HG02763 (cell line): Measurements from ENCODE around the gene UBN1.
"Not testable (repeated sequence)": the region's sequence is repeated elsewhere in the genome, so short reads cannot be mapped to it uniquely, and the experiment has no call there.

ENCODE experiments used
- ATAC-seq: cut with Tn5 transposase; IDR thresholded peaks from one replicate; pipeline ENCODE4 v1.9.1; 2021; ENCODE audit warnings: mild to moderate bottlenecking, moderate library complexity; ENCODE audit not compliant: unreplicated experiment

UBN1 gene

DNA sequence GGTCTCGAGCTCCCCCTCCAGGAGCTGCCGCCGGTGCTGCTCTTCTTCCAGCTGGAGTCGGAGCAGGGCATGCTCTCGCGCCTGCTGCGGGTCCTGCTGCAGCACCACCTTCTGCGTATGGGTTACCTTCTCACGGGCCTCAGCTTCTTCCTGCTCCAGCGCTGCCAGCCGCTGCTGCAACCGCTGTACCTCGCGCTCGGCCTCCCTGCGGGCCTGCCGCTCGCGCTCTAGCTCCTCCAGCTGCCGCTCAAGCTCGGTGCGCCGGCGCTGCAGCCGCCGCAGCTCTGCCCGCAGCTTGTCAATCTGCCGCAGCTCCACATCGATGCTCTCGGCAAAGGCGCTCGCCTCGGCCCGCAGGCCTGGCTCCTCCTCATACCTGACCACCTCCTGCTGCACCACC, 36.9 kb downstream of the UBN1 start:
- ATAC-seq, result no peak

DNA sequence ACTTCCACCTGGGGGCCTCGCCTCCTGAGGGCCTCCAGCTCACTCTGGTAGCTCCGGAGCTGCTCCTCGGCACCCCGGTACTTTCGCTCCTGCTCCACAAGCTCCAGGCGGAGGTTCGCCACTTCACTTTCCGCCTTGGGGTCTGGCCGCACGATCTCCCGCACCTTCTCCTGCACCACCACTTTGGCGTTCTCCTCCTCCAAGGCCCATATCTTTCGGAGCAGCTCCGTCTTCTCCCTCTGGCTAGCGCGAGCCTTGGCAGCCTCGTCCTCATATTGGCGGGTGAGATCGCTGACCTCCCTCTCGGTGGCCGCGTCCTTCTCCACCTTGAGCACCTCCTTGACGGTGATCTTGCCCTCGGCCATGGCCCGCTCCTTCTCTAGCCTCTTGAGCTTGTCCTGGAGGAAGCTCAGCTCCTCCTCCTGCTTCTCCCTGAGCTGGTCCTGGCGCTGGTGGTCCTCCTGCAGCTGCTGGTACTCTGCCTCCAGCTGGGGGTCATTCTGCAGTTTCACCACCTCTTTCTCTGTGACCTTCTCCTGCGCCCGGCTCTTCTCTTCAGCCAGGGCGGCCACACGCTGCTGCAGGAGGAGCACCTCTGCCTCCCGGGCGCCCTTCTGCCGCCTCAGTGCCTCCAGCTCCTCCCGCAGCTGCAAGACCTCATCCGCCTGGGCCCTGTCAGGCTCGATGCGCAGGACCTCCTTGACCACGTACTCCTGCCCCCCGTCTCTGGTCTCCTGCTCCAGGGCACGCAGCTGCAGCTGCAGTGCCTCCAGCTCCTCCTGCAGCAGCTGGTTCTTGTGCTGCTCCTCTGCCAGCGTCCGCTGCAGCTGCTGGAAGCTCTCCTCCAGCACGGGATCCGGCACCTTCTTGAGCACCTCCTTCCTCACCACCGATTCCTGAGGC, 37.9 kb downstream of the UBN1 start:
- ATAC-seq, result no peak

DNA sequence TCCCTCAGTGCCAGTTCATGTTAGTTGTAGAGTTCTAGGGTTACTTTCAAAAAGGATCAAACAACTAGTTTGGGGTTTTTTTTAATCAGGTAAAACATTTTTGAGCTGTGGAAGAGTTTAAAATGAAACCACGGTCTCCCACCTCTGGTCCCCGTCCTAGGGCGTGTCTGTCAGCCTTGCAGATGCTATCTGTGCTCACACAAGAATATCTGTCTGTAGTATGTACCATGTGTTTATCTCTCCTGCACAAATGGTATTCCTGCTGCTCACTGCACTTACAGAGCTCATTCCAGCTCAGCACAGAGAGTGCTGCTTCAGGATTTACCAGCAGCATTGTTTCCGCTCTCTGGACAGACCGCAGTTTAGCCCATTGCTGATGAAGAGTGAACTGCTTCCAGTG, 38.9 kb downstream of the UBN1 start:
- no peak for ATAC-seq

DNA sequence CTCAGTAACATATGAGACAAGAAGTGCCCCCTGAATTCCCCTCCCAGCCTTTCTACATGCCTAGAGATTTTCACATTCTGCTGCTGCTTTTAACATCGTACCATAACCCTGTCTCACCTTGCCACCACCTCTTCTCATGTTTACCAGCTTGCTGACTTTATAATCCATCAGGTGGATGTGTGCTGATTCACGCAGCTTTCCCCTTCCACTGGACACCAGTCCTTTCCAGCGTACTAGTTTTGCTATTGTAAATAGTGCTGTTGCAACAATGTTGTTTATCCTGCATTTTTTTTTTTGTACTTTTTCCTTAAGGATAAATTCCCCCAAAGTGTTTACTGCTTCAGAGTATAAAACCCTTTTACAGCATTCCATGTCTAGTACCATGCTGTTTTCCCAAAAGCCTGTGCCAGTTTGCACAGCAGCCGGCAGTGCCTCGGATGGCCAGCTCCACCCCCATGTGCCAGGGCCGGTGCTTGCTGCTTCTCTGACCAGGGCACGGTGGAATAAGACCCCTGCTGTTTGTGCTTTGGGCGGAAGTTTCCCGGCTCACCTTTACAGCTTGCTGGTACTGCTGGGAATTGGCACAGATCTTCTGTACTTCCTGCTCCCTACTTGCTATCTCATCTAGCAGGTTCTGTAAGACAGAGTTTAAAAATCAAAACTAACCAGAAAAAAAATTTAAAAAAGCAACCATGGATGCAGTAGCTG, 41.3 kb downstream of the UBN1 start:
- no peak for ATAC-seq

DNA sequence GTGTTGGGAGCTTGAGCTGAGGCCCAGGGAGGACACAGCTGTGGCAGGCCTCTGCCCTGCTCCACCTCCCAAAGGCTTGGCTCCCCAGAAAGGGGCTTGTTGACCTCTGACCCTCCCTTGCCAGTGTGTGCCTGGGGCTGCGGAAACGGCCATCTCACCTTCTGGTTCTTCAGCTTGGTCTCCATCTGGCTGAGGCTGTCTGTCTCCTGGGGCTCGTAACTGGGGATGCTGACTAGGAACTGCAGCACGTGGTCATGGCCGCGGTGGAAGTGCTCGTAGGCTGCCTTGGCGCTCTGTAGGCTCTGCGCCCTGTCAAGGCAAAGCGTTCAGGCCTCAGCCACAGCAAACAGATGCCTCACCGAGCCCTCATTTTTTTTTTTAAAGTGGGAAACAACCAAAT, 42.7 kb downstream of the UBN1 start:
- no peak for ATAC-seq

DNA sequence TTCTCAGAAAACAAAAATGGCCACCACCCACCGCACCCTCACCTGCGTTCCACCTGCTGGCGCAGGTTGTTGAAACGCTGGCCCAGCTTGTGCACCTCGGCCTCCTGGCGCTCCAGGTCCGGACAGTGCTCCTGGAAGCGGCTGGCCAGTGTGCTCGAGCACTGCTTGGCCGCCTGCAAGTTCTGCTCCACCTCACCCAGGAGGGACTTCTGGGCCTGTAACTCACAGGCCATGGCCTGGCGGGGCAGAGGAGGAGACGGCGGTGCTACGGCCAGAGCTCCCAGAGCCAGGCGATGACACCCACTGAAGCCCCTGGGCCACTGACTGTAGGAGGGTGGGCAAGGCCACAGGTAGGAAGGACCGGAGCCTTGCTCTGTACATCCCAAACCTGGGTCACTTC, 43.4 kb downstream of the UBN1 start:
- ATAC-seq, result no peak

DNA sequence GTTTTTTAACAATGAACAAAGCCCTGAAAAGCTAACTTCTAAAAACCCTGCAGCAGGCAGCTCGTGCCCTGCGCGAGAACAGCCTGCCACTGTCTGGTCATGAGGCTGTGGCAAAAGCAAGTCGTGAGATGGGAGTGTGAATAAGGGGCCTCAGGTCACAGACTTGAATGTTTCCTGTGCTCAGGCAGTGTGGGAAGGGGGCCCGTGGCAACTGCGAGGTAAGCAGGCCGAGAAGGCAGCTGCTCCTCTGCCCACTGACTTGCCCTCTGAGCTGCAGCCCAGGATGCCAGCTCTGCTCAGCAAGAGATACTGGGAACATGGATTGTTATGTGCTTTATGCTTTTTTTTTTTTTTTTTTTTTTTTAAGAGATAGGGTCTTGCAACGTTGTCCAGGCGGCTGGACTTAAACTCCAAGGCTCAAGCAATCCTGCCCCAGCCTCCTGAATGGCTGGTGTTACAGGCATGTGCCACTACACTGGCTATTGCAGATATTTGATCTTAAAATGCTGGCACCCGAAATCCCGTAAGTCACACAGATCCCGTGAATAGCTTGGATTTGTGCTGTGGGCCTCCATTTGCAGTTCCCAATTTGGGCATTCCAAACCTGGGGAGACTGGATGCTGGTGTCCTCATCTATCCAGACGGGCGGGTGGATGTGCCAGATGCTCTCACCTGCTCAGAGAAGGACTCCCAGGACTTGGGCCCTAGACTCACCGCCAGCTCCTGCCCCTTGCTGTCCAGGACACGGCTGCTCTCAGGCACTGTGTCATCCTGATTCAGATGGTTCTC, 44.0 kb downstream of the UBN1 start:
- ATAC-seq, result no peak

DNA sequence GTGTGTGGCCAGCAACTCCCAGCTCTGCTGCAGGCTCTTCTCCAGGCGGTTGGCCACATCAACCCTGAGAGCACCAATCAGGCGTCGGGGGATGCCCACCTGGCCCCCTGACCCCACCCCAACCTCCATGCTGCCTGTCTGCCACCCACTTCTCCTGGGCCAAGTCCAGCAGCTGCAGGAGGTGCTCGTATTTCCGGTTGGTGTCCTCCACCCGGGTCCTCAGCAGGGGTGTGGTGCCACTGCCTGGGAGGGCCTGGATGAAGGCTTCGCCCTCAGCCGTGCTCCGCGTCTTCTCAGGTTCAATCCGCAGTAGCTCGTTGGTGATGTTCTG, 44.6 kb downstream of the UBN1 start:
- ATAC-seq, result no peak

DNA sequence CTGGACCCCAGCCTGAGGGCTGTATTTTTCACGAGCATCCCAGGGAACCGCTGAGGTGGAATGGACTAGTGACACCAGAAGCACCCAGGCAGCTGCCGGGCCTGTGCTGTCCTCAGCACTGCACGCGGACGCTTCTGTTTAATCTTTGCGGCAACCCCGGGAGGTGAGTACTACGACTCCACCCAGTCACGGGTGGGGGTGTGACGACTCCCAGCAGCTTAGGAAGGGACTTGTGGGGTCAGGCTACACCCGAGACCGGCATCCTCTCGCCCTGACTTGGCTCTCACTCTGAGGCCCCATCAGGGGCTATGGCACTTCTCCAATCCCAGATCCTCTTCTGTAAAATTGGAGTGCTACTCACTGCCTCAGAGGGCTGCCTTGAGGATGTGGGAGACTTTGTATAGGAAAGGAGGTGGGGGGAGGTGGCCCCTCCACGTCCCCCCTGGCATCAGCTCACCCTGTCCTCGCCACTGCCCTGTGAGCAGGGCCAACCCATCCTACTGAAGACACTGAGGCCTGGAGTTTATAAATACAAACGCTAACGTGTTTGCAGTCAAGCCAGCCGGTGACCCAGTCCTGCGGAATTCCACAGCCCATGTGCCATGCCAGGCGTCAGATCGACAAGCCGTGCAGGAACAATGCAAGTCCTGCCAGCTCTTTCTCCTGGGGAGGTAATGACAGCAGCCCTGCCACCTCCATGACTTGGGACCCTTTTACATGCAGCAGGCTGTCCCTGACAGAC, 45.3 kb downstream of the UBN1 start:
- ATAC-seq, result no peak

DNA sequence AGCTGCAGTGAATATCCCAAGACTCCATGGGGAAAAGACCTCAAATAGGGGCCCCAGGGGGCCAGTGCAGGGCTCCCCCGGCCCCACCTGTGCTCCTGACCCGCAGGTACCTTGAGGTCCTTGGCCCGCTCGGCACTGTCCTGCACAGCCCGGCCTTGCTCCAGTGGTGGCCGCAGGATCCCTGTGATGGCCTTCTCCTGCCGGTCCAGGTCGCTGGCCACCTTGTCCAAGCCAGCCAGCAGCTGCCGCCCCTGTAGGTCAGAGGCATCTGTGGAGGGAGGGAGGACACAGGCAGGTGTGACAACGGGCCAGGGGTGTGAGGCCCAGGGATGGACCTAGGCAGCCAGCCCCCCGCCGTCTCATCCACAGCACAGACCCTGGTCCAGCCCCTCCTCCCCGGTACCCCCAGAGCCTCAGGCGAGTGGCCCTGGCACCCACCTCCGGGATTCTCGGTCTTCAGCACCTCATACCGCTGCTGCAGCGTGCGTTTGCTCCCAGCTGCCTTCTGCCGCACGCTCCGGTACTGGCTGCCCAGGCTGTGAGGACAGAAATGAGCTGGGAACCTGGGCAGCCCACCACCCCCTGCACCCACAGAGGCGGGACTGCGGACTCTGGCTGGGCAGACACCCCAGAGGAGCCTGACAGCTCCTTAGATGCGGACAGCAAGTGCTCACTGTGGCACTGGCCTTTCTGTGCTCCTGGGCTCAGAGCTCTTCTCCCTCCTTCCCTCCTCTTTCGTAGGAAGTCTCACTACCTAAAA, 46.0 kb downstream of the UBN1 start:
- ATAC-seq, result no peak

DNA sequence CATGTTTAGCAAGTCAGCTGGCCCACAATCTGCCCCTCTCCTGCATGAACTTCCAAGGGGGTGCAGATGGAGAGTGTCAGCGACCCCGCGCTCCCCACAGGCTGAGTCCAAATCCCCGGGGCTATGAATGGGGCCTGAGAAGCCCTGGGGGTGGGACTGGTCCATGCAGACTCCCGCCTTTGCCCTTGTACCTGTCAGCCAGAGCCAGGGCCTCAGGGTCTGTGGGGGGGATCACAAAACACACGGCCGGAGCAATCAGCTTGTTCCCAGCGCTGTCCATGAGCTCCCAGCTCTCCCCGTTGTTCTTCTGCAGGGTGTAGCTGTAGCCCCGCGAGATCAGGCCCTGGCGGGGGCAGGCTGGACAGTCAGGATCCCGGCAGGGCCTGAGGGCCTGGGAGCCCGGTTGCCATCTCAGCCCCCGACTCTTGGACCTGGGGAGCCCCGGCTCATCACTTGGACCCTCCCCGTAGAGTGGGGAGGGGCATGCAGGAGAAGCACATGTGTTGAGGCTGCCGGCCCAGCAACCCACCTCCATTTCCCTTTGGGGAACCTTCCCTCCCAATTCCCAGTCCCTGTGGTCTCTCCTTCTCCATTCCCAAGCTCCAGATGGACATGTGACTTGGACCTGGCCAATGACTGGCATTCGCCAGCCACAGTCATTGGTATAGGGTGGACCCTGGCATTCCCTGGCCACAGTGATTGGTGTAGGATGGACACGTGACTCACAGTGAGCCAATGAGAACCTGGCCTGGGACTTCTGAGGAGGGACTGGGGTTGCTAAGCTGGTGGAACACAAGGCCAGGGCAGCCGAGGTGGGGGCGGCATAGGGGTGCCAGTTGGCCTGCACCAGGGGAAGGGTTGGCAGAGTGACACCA, 47.2 kb downstream of the UBN1 start:
- no peak for ATAC-seq

DNA sequence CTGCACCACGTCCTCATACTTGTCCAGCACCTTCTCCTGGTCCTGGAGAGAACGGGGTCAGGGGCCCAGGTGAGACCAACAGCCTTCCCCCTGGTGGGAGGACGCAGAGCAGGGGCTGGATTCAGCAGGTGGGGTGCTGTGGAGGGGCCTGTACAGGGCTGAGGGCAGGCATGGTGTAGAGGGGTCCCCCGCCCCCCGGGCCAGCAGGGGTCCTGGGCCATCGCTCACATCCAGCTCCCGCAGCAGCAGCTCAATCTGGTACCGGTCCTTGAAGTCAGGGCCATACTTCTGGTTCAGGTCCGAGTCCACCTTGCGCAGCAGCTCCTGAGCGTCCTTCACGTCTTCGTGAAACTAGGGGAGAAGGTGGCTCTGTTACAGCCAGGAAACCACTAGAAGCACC, 48.1 kb downstream of the UBN1 start:
- no peak for ATAC-seq

DNA sequence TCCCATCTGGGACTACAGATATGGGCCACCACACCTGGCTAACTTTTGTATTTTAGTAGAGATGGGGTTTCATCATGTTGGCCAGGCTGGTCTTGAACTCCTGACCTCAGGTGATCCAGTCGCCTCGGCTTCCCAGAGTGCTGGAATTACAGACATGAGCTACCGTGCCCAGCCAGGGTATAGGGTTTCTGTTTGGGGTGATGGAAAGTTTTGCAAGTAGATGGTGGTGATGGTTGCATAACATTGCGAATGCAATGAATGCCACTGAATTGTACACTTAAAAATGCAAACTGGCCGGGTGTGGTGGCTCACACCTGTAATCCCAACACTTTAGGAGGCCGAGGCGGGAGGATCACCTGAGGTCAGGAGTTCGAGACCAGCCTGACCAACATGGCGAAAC, 49.5 kb downstream of the UBN1 start:
- ATAC-seq, result not testable (repeated sequence)

DNA sequence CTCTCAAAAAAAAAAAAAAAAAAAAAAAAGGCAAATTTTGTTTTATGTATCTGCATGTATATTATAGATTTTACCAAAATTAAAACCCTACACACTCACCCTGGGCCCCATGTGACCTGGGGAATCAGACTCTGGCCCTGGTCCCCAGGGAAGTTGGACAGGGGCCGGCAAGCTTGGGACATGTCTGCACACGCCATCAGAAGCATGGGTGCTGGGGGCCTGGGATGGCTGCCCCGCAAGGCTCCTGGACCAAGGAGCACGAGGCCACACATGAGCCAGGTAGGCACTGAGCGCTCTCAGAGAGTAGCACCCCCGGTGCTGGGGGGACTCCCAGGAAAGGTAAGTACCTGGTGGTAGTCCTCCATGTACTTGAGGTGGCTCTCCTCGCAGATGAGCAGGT, 50.0 kb downstream of the UBN1 start:
- no peak for ATAC-seq

DNA sequence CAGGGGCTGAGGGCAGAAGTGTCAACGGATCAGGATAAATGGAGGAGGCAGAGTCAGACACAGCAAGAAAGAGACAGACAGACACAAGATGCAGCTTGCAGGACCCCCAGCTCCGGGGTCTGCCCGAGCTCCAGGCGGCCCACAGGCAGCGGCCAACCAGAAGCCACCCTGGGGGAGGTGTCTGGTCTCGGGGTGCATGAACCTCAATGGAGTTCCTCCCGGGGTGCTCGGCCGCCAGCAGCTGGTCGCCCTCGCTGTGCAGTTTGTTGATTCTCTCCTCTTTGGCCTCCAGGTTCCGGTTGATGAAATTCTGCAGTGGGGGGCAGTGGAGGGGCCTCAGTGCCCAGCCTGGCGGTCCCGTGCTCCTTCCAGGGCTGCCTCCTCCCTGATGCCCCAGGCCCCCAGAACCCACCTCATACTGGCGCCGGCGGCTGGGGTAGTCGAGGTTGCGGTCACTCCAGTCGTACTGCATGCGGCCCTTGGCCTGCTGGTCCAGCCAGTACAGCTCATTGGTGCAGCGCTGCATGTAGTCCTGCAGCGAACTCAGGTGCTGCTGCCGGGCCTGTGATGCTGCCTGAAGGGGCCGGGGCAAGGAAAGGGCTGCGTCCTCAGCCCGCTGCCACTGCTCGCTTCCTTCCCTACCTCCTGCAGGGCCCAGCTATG, 51.7 kb downstream of the UBN1 start:
- ATAC-seq, result no peak

DNA sequence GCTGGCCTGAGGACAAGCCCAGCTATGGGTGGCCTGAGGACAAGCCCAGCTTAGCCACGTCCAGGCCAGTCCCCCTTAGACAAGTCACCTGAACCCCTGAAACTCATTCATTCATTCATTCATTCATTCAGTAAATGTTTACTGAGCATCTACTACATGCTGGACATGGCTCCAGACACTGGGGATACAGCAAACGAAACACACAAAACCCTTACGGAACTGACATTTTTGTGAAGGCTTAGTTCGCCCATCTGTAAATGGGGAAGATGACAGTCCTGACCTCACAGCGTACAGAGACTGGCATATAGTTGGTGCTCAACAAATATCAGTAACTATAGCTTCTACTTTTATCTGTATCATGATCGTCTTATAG, 52.2 kb downstream of the UBN1 start:
- ATAC-seq, result no peak

DNA sequence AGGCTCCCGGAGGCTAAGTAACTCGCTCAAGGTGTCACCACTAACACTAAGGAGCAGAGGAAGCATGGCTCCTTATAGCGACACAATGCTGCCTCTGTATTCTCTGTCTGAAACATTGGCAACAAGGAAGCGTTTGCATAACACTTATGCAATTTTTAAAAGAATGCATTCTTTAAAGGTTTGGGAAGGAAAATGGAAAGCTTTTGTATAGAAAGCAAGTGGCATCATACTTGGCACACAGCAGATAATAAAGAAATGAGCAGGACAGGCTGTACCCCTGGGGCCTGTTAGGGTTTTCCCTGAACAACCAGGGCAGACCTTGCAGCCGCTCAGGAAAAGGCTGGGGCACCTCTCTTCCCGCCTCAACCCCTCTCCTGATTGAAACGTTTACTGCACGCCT, 52.8 kb downstream of the UBN1 start:
- no peak for ATAC-seq

DNA sequence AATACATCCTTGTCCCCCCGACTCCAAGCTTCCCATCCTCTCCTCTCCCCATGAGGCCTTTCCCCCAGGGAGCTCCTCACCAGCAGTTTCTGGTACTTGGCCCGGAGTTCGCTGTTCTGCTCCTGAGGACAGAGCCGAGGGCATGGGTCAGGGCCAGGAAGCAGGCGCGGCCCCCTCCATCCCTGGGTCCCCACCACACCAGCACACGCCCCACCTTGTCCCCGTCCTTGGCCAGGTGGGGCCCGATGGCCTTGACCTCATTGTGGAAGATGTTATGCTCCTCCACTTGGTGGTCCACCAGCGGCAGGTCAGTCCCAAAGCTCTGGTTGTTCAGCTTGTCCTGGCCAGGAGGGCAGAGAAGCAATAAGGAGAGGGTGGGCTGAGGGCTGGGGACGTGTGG, 53.5 kb downstream of the UBN1 start:
- ATAC-seq, result no peak

DNA sequence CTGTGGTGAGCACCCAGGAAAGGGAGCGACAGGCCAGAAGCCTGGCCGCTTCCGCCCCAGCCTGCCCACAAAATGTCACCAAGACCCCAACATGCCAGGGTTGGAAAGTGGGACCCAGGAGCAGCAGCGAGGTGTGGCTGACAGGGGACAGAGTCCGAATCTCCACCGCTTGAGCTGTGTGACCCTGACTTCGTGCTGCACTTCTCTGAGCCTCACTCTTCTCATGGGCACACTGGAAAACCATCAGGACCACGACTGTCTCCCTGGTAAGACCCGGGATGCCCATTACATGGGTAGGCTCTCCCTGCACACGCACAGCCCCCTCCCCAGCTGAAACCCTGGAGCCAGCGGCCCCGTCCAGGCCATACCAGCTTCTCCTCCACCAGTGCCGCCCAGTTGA, 54.8 kb downstream of the UBN1 start:
- ATAC-seq, result no peak
